NT2/D1 (cell line): ENCODE measurements around the gene HMGN4.

ENCODE experiments used
- YY1 ChIP-seq: IDR thresholded peaks from 2 replicates; pipeline ENCODE4 v1.6.1; 2011; ENCODE audit not compliant: insufficient read length, insufficient read depth
- ZNF274 ChIP-seq: IDR thresholded peaks from 2 replicates; pipeline ENCODE4 v1.6.1; 2011; ENCODE audit warnings: mild to moderate bottlenecking, low read depth, low read length

- TF ChIP-seq ZNF274 (no peak), YY1 (no peak)
These were observed 43.2 kb downstream of the HMGN4 start for GRCh38 chr6:26581164-26581915.
